Subcutaneous abdominal adipose tissue (tissue), 5 donors: ENCODE measurements around the gene PCSK6.

Source experiments
- H3K27ac ChIP-seq: one replicate; pipeline ENCODE4 v1.7.0; 2013; ENCODE audit warnings: low read depth, mild to moderate bottlenecking, inconsistent platforms, low read length, moderate library complexity
- H3K27me3 ChIP-seq, 5 donors: one replicate each; pipeline ENCODE4 v1.7.0; 2013; ENCODE audit warnings: low read length in 5 of 5, inconsistent platforms in 1 of 5; ENCODE audit not compliant: control insufficient read depth in 5 of 5, insufficient read depth in 4 of 5
- H3K36me3 ChIP-seq, 5 donors: one replicate each; pipeline ENCODE4 v1.7.0; 2013; ENCODE audit warnings: low read length in 5 of 5; ENCODE audit not compliant: control insufficient read depth in 5 of 5, insufficient read depth in 5 of 5
- H3K4me1 ChIP-seq, 5 donors: one replicate each; pipeline ENCODE4 v1.7.0; 2013; ENCODE audit warnings: low read length in 5 of 5, mild to moderate bottlenecking in 3 of 5, moderate library complexity in 1 of 5; ENCODE audit not compliant: control insufficient read depth in 5 of 5, insufficient read depth in 5 of 5
- H3K4me3 ChIP-seq, 5 donors: one replicate each; pipeline ENCODE4 v1.7.0; 2013; ENCODE audit warnings: low read length in 5 of 5, low read depth in 1 of 5
- H3K9ac ChIP-seq, 5 donors: one replicate each; pipeline ENCODE4 v1.7.0; 2013; ENCODE audit warnings: low read length in 5 of 5, mild to moderate bottlenecking in 4 of 5, moderate library complexity in 3 of 5
- H3K9me3 ChIP-seq, 5 donors: one replicate each; pipeline ENCODE4 v1.7.0; 2013; ENCODE audit warnings: low read length in 5 of 5; ENCODE audit not compliant: control insufficient read depth in 5 of 5
- donor health status: healthy.
- donor health status: healthy.
- donor health status: healthy.
- donor health status: healthy.
- donor health status: healthy.

Gene PCSK6

GRCh38 chr15:101489599-101490407 is at the start of gene PCSK6:
Gene PCSK6 (minus strand): TSS chr15:101489707. CDS start chr15:101489670, 37 bp downstream.
- no peak within 1 kb of the TSS for H3K27ac ChIP-seq
- H3K36me3 ChIP-seq: no peaks in the 10 kb centered on the region
- H3K9me3 ChIP-seq: no peaks in the 10 kb centered on the region
- H3K9ac ChIP-seq: no peak within 1 kb of the TSS
- H3K4me3 ChIP-seq: peak within 1 kb of the TSS in 4 of 5 donors; percentile 34 to 46 (median 36)
- peaks cover 0 to 12% (median 7%) of the 10 kb centered on the region in 5 donors for H3K27me3 ChIP-seq
- peaks cover 1 to 9% (median 8%) of the 10 kb centered on the region in 5 donors for H3K4me1 ChIP-seq

- no peaks in the 10 kb centered on the region for H3K4me1 ChIP-seq
- H3K27me3 ChIP-seq: peaks cover 6 to 11% (median 8%) of the 10 kb centered on the region in 5 donors
- H3K4me3 ChIP-seq: no peak overlapping the region
- no peak overlapping the region for H3K9ac ChIP-seq
- peaks cover 0 to 7% (median 7%) of the 10 kb centered on the region in 5 donors for H3K9me3 ChIP-seq
- H3K36me3 ChIP-seq: no peaks in the 10 kb centered on the region
- H3K27ac ChIP-seq: no peak overlapping the region
These were observed 49.5 kb upstream of the PCSK6 start for GRCh38 chr15:101538996-101539395.

- peaks cover 3 to 9% (median 4%) of the 10 kb centered on the region in 5 donors for H3K27me3 ChIP-seq
- H3K4me1 ChIP-seq: no peaks in the 10 kb centered on the region
- peaks cover 0 to 7% (median 7%) of the 10 kb centered on the region in 5 donors for H3K9me3 ChIP-seq
- no peak overlapping the region for H3K4me3 ChIP-seq
- H3K36me3 ChIP-seq: no peaks in the 10 kb centered on the region
- no peak overlapping the region for H3K9ac ChIP-seq
- no peak overlapping the region for H3K27ac ChIP-seq
These were observed 48.7 kb upstream of the PCSK6 start for GRCh38 chr15:101538177-101538576.

- no peaks in the 10 kb centered on the region for H3K36me3 ChIP-seq
- peaks cover 0 to 7% (median 7%) of the 10 kb centered on the region in 5 donors for H3K9me3 ChIP-seq
- no peak overlapping the region for H3K27ac ChIP-seq
- no peak overlapping the region for H3K9ac ChIP-seq
- no peak overlapping the region for H3K4me3 ChIP-seq
- no peaks in the 10 kb centered on the region for H3K4me1 ChIP-seq
- H3K27me3 ChIP-seq: peaks cover 0 to 7% (median 2%) of the 10 kb centered on the region in 5 donors
These were observed 48.1 kb upstream of the PCSK6 start for GRCh38 chr15:101537483-101538080.

- no peak overlapping the region for H3K27ac ChIP-seq
- H3K9ac ChIP-seq: no peak overlapping the region
- peaks cover 0 to 7% (median 7%) of the 10 kb centered on the region in 5 donors for H3K9me3 ChIP-seq
- H3K4me1 ChIP-seq: no peaks in the 10 kb centered on the region
- peaks cover 0 to 7% (median 2%) of the 10 kb centered on the region in 5 donors for H3K27me3 ChIP-seq
- no peaks in the 10 kb centered on the region for H3K36me3 ChIP-seq
- no peak overlapping the region for H3K4me3 ChIP-seq
These were observed 47.4 kb upstream of the PCSK6 start for GRCh38 chr15:101536875-101537405.

- Histone ChIP-seq H3K27ac (no peak overlapping the region), H3K9me3 (peaks cover 0 to 7% (median 7%) of the 10 kb centered on the region in 5 donors), H3K9ac (no peak overlapping the region), H3K4me3 (no peak overlapping the region), H3K27me3 (peaks cover 0 to 7% (median 2%) of the 10 kb centered on the region in 5 donors), H3K36me3 (no peaks in the 10 kb centered on the region), H3K4me1 (no peaks in the 10 kb centered on the region)
These were observed 46.8 kb upstream of the PCSK6 start for GRCh38 chr15:101536166-101536874.

- no peak overlapping the region for H3K27ac ChIP-seq
- peaks cover 0 to 7% (median 7%) of the 10 kb centered on the region in 5 donors for H3K9me3 ChIP-seq
- H3K9ac ChIP-seq: no peak overlapping the region
- H3K4me1 ChIP-seq: no peaks in the 10 kb centered on the region
- peaks cover 0 to 7% (median 4%) of the 10 kb centered on the region in 5 donors for H3K27me3 ChIP-seq
- no peaks in the 10 kb centered on the region for H3K36me3 ChIP-seq
- no peak overlapping the region for H3K4me3 ChIP-seq
These were observed 45.8 kb upstream of the PCSK6 start for GRCh38 chr15:101535170-101535902.

- peaks cover 0 to 10% (median 4%) of the 10 kb centered on the region in 5 donors for H3K27me3 ChIP-seq
- H3K27ac ChIP-seq: no peak overlapping the region
- H3K9me3 ChIP-seq: peaks cover 0 to 6% (median 5%) of the 10 kb centered on the region in 5 donors
- no peak overlapping the region for H3K9ac ChIP-seq
- H3K4me3 ChIP-seq: no peak overlapping the region
- no peaks in the 10 kb centered on the region for H3K36me3 ChIP-seq
- H3K4me1 ChIP-seq: no peaks in the 10 kb centered on the region
These were observed 45.0 kb upstream of the PCSK6 start for GRCh38 chr15:101534376-101534970.
